ENCODE results near the gene METTL3.

Gene METTL3

GRCh38 chr14:21543521-21543960 is 32.4 kb upstream of the METTL3 start:
- TF ChIP-seq CTCF (IDR thresholded peaks at IDR 0.05), result no peak
- no peak for DNase-seq (ENCODE audit: low spot score)
- Histone ChIP-seq H3K27ac (no peak overlapping the region), H3K4me3 (no peak overlapping the region)

- DNase-seq (ENCODE audit: low spot score), result no peak
- Histone ChIP-seq H3K27ac (no peak overlapping the region), H3K4me3 (no peak overlapping the region)
- no peak for TF ChIP-seq CTCF (IDR thresholded peaks at IDR 0.05)
Observed at GRCh38 chr14:21541413-21542074, 30.4 kb upstream of the METTL3 start.

GRCh38 chr14:21539189-21539940 is 28.2 kb upstream of the METTL3 start:
- DNase-seq (ENCODE audit: low spot score), result no peak
- H3K27ac ChIP-seq, result no peak overlapping the region
- TF ChIP-seq CTCF (IDR thresholded peaks at IDR 0.05), result no peak
- no peak overlapping the region for H3K4me3 ChIP-seq

GRCh38 chr14:21537090-21537424 is 25.9 kb upstream of the METTL3 start:
- peak overlapping the region; percentile 62 for H3K4me3 ChIP-seq
- H3K27ac ChIP-seq, result no peak overlapping the region
- DNase-seq (ENCODE audit: low spot score), result no peak
- TF ChIP-seq CTCF (IDR thresholded peaks at IDR 0.05), result no peak

GRCh38 chr14:21536418-21537089 is 25.4 kb upstream of the METTL3 start:
- Histone ChIP-seq H3K27ac (no peak overlapping the region), H3K4me3 (peak overlapping the region; percentile 62)
- TF ChIP-seq CTCF (IDR thresholded peaks at IDR 0.05), result no peak
- no peak for DNase-seq (ENCODE audit: low spot score)

GRCh38 chr14:21535545-21536417 is 24.6 kb upstream of the METTL3 start:
- Histone ChIP-seq H3K4me3 (peak overlapping the region; percentile 62), H3K27ac (no peak overlapping the region)
- no peak for TF ChIP-seq CTCF (IDR thresholded peaks at IDR 0.05)
- no peak for DNase-seq (ENCODE audit: low spot score)

All from coronary artery (tissue), 2 donors.